DND-41 (cell line): ENCODE data around the gene RCBTB2.

Experiments used
- ATAC-seq: fragments of 200-7000 bp; cut with Tn5 transposase; 3 replicates; pipeline ENCODE4 v1.9.1; 2021; ENCODE audit warnings: low read depth; ENCODE audit not compliant: insufficient read depth
- DNase-seq: peaks from one replicate; pipeline ENCODE4 v3.0.0-alpha.2; 2020
- H2AFZ ChIP-seq: 2 replicates; pipeline ENCODE4 v1.6.0; 2012; ENCODE audit warnings: low read depth, low read length
- H3K27ac ChIP-seq: 2 replicates; pipeline ENCODE4 v1.5.1; 2012; ENCODE audit warnings: low read length, inconsistent platforms
- H3K27me3 ChIP-seq: fragments of 200-600 bp; sonication (generic); 2 replicates; pipeline ENCODE4 v1.6.0; 2012; ENCODE audit warnings: low read length, mild to moderate bottlenecking, inconsistent platforms; ENCODE audit not compliant: insufficient read depth, poor library complexity
- H3K36me3 ChIP-seq: 2 replicates; pipeline ENCODE4 v1.5.1; 2012; ENCODE audit warnings: low read length, inconsistent platforms; ENCODE audit not compliant: insufficient read depth
- H3K4me1 ChIP-seq: 2 replicates; pipeline ENCODE4 v1.5.1; 2012; ENCODE audit warnings: mild to moderate bottlenecking, low read length; ENCODE audit not compliant: insufficient read depth
- H3K4me2 ChIP-seq: 2 replicates; pipeline ENCODE4 v1.6.0; 2012; ENCODE audit warnings: mild to moderate bottlenecking, moderate library complexity, low read length, inconsistent platforms; ENCODE audit not compliant: insufficient read depth
- H3K4me3 ChIP-seq, 2 experiments: fragments of 200-600 bp in 1 of 2; shearing (Covaris generic) in 1 of 2; 2 replicates each; pipeline ENCODE4 v1.5.1; 2012 to 2016; ENCODE audit warnings: inconsistent platforms in 2 of 2, low read length in 2 of 2, mild to moderate bottlenecking in 2 of 2, low read depth in 1 of 2, moderate library complexity in 1 of 2
- H3K79me2 ChIP-seq: 2 replicates; pipeline ENCODE4 v1.6.0; 2012; ENCODE audit warnings: low read length, inconsistent platforms; ENCODE audit not compliant: insufficient read depth
- H3K9ac ChIP-seq: 2 replicates; pipeline ENCODE4 v1.6.0; 2012; ENCODE audit warnings: low read depth, mild to moderate bottlenecking, inconsistent platforms, low read length, moderate library complexity
- H3K9me3 ChIP-seq: 2 replicates; pipeline ENCODE4 v1.5.1; 2012; ENCODE audit warnings: low read length, moderate library complexity, mild to moderate bottlenecking, inconsistent platforms; ENCODE audit not compliant: insufficient read depth, severe bottlenecking
- H4K20me1 ChIP-seq: 2 replicates; pipeline ENCODE4 v1.6.0; 2012; ENCODE audit warnings: low read length; ENCODE audit not compliant: insufficient read depth
- EZH2 ChIP-seq: IDR thresholded peaks from 3 replicates; pipeline ENCODE4 v1.6.1; 2012; ENCODE audit warnings: borderline replicate concordance, low read depth, mild to moderate bottlenecking, moderate library complexity, low read length, inconsistent platforms; ENCODE audit not compliant: severe bottlenecking
- TF ChIP-seq, protein P1 (sequence below): IDR thresholded peaks from 2 replicates; pipeline ENCODE4 v1.5.1; 2012; ENCODE audit warnings: borderline replicate concordance, low read length, moderate library complexity, mild to moderate bottlenecking; ENCODE audit not compliant: poor library complexity, severe bottlenecking; ENCODE audit errors: extremely low read depth

The RCBTB2 gene

DNA sequence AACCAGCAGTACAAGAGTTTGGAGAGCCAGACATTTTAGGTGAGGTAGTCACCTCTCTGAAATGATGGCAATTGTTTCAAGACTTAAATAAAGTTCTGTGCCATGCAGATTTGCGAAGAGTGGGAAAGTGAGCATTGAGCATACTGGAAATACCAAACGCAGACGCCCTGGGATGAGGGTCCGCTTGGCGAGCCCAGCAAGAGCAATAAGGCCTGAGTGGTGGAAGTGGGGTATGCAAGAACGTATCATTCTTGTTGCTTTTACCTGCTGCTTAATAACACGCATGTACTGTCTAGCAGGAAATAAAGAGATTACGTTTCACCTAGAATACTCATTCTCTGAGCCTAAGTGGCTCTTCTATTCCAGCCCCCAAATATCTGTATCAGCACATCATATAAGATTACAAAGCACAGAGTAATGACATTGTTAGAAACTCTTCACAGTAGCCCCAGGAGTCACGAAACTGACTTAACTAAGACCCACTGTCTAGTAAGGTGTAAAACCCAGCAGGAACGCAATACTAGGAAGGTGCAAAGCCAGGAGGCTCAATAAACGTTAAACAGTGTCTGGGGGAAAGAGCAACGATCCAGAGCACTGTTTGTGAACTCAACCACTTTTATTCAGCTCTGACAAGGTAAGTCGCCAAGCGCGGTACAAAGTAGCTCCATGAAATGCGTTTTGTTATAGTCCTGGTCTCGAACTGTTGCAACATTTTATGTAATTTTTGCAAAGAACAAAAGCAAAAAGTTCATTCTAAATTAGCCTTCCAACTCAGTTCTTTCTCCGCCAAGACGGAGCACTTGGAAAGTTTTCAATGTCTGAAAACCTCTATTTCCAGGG lies 1.2 kb downstream of the RCBTB2 start:
- H3K9me3 ChIP-seq = no peaks in the 10 kb centered on the region
- no peak for TF ChIP-seq EZH2
- TF ChIP-seq, protein P1, sequence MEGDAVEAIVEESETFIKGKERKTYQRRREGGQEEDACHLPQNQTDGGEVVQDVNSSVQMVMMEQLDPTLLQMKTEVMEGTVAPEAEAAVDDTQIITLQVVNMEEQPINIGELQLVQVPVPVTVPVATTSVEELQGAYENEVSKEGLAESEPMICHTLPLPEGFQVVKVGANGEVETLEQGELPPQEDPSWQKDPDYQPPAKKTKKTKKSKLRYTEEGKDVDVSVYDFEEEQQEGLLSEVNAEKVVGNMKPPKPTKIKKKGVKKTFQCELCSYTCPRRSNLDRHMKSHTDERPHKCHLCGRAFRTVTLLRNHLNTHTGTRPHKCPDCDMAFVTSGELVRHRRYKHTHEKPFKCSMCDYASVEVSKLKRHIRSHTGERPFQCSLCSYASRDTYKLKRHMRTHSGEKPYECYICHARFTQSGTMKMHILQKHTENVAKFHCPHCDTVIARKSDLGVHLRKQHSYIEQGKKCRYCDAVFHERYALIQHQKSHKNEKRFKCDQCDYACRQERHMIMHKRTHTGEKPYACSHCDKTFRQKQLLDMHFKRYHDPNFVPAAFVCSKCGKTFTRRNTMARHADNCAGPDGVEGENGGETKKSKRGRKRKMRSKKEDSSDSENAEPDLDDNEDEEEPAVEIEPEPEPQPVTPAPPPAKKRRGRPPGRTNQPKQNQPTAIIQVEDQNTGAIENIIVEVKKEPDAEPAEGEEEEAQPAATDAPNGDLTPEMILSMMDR = no peak
- H3K27me3 ChIP-seq = no peaks in the 10 kb centered on the region
- peak overlapping the region; percentile 78 for H3K9ac ChIP-seq
- H3K79me2 ChIP-seq = peaks cover 35% of the 10 kb centered on the region
- H4K20me1 ChIP-seq = no peaks in the 10 kb centered on the region
- H3K27ac ChIP-seq = peak overlapping the region; percentile 86
- H3K4me3 ChIP-seq = peak overlapping the region; percentile 45 to 62
- ATAC-seq (peak; percentile 3; the same call in 2 of the 3 replicates), DNase-seq (peak; percentile 34)
- H3K36me3 ChIP-seq = no peaks in the 10 kb centered on the region
- H2AFZ ChIP-seq = peak overlapping the region; percentile 84
- peak overlapping the region; percentile 58 for H3K4me2 ChIP-seq
- H3K4me1 ChIP-seq = peaks cover 30% of the 10 kb centered on the region

DNA sequence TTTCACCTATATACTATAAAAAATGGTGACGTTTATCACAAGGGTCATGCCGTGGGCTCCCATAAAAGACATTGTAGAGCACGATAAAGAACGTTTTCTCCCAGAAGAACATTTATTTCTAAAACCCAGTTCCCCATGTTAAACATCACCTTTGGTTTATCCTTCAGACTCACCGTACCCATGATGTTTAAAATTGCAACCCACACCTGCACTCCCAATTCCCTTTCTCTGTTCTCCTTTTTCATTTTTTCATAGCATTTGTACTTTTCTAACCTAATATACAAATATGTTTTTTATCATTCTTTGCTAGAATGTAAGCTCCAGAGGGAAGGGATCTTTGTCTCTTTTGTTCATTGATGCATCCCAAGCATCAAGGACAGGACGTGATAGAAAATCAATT lies 2.0 kb downstream of the RCBTB2 start:
- no peak for ATAC-seq
- Histone ChIP-seq H2AFZ (no peak overlapping the region), H3K36me3 (no peaks in the 10 kb centered on the region), H3K79me2 (peaks cover 35% of the 10 kb centered on the region), H3K9ac (no peak overlapping the region), H3K4me3 (no peak overlapping the region), H3K9me3 (no peaks in the 10 kb centered on the region), H3K27me3 (no peaks in the 10 kb centered on the region), H3K4me1 (peaks cover 30% of the 10 kb centered on the region), H3K27ac (no peak overlapping the region), H3K4me2 (peak overlapping the region; percentile 58; the same call in 1 of the 2 replicates), H4K20me1 (no peaks in the 10 kb centered on the region)
- DNase-seq = no peak
- TF ChIP-seq, protein P1 = no peak
- no peak for TF ChIP-seq EZH2

DNA sequence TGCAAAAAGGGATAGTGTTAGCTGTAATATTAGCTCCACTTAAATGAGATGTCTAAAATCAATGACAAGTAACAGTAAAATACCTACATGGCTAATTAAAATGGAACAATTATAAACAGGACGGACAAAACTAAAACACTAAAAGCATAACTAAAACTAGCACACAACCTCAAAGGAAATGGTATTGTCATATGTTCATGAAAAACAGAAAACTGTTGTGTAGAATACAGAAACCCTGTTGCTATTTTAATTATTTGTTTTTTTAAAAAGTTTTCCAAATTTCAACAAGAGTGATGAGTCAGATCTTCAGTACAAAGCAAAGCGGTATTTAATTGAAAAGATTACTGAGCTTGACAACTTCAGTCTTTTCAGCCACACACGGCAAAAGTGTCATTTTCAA lies 4.2 kb downstream of the RCBTB2 start:
- H3K27me3 ChIP-seq = no peaks in the 10 kb centered on the region
- no peak overlapping the region for H3K27ac ChIP-seq
- no peaks in the 10 kb centered on the region for H3K36me3 ChIP-seq
- no peak overlapping the region for H2AFZ ChIP-seq
- DNase-seq (no peak), ATAC-seq (no peak)
- no peaks in the 10 kb centered on the region for H3K9me3 ChIP-seq
- TF ChIP-seq, protein P1 = no peak
- TF ChIP-seq EZH2 = no peak
- H3K4me2 ChIP-seq = no peak overlapping the region
- peaks cover 23% of the 10 kb centered on the region for H3K4me1 ChIP-seq
- H3K9ac ChIP-seq = no peak overlapping the region
- H3K79me2 ChIP-seq = peaks cover 39% of the 10 kb centered on the region
- H4K20me1 ChIP-seq = no peaks in the 10 kb centered on the region
- H3K4me3 ChIP-seq = no peak overlapping the region
